PC-3 (cell line): ENCODE data around the gene TTLL4. TPM values are rescaled to one million over a fixed set of nuclear protein-coding genes. Genes with fewer than 3 reads are reported as not detected.

Source experiments
- ATAC-seq: fragments of 200-7000 bp; cut with Tn5 transposase; 2 replicates; pipeline ENCODE4 v1.9.1; 2020; ENCODE audit warnings: mild to moderate bottlenecking, moderate library complexity
- BruUV-seq: library from RNA; stranded (reverse); fragments of 400-500 nt; replicated peaks from 2 replicates; lab custom pipeline; 2021; lab: Mats Ljungman, UMichigan
- CTCF ChIA-PET: fragments of 300-600 bp; sonication (Branson Sonifier 250); formaldehyde crosslinking; loops from one replicate; lab custom pipeline; 2022; ENCODE audit warnings: antibody characterized with exemption; lab: Charles Lee
- POLR2A ChIA-PET: fragments of 300-600 bp; sonication (Branson Sonifier 250); formaldehyde crosslinking; loops from one replicate; lab custom pipeline; 2022; ENCODE audit warnings: antibody characterized with exemption; ENCODE audit not compliant: unreplicated experiment; lab: Charles Lee
- DNase-seq: peaks from one replicate; pipeline ENCODE4 v3.0.0-alpha.2; 2015
- H2AFZ ChIP-seq: fragments of 300-600 bp; sonication (generic); 2 replicates; pipeline ENCODE4 v1.6.0; 2016; ENCODE audit warnings: antibody characterized with exemption, low read length
- H3F3A ChIP-seq: fragments of 300-600 bp; sonication (generic); one replicate; pipeline ENCODE4 v1.6.0; 2017; ENCODE audit warnings: antibody characterized with exemption, low read length, control low read depth, mild to moderate bottlenecking; ENCODE audit not compliant: unreplicated experiment
- H3K27ac ChIP-seq: fragments of 300-600 bp; sonication (generic); 2 replicates; pipeline ENCODE4 v1.5.1; 2016; ENCODE audit warnings: mild to moderate bottlenecking, low read length
- H3K27me3 ChIP-seq: fragments of 300-600 bp; sonication (generic); 2 replicates; pipeline ENCODE4 v1.6.1; 2016; ENCODE audit warnings: low read length, mixed read lengths
- H3K36me3 ChIP-seq: fragments of 300-600 bp; sonication (generic); 2 replicates; pipeline ENCODE4 v1.6.1; 2016; ENCODE audit warnings: low read depth, mixed run types, low read length, mixed read lengths
- H3K4me1 ChIP-seq: fragments of 300-600 bp; sonication (generic); 2 replicates; pipeline ENCODE4 v1.5.1; 2016; ENCODE audit warnings: low read length; ENCODE audit not compliant: insufficient read depth
- H3K4me2 ChIP-seq: fragments of 300-600 bp; sonication (generic); 2 replicates; pipeline ENCODE4 v1.6.0; 2016; ENCODE audit warnings: low read length
- H3K4me3 ChIP-seq: fragments of 300-600 bp; sonication (generic); 2 replicates; pipeline ENCODE4 v1.5.1; 2016; ENCODE audit warnings: mild to moderate bottlenecking, low read length, mixed read lengths
- H3K79me2 ChIP-seq: fragments of 300-600 bp; sonication (generic); 2 replicates; pipeline ENCODE4 v1.6.1; 2017; ENCODE audit warnings: low read length, mixed read lengths
- H3K9ac ChIP-seq: fragments of 300-600 bp; sonication (generic); 2 replicates; pipeline ENCODE4 v1.6.0; 2016; ENCODE audit warnings: mild to moderate bottlenecking, low read length
- H3K9me2 ChIP-seq: fragments of 300-600 bp; sonication (generic); replicated peaks from 2 replicates; pipeline ENCODE4 v1.6.1; 2016; ENCODE audit warnings: mixed run types, low read length, mixed read lengths
- H3K9me3 ChIP-seq: fragments of 300-600 bp; sonication (generic); 2 replicates; pipeline ENCODE4 v1.6.1; 2016; ENCODE audit warnings: low read length, mixed read lengths
- H4K20me1 ChIP-seq: fragments of 300-600 bp; sonication (generic); 2 replicates; pipeline ENCODE4 v1.6.1; 2016; ENCODE audit warnings: low read length, mixed read lengths
- EZH2 ChIP-seq: fragments of 300-600 bp; sonication (generic); IDR thresholded peaks from one replicate; pipeline ENCODE4 v1.6.1; 2017; ENCODE audit warnings: antibody characterized with exemption, mild to moderate bottlenecking, low read length; ENCODE audit not compliant: unreplicated experiment
- EZH2phosphoT487 ChIP-seq: fragments of 300-600 bp; sonication (generic); IDR thresholded peaks from 2 replicates; pipeline ENCODE4 v1.6.1; 2018; ENCODE audit warnings: mild to moderate bottlenecking, antibody characterized with exemption, low read length, borderline replicate concordance
- intact Hi-C: fragments of 100-400 bp; cut with micrococcal nuclease; formaldehyde crosslinking; loops from 2 replicates; pipeline ENCODE4 v1.9.0; 2023
- total RNA-seq: library from RNA; depleted of rRNA; stranded (reverse); fragments of >200 nt; gene quantifications from 2 replicates; pipeline ENCODE4 v1.2.3, GENCODE V29; 2014
- TF ChIP-seq, protein P1 (sequence below): fragments of 300-600 bp; sonication (generic); conservative IDR thresholded peaks from 2 replicates; pipeline ENCODE4 v1.5.1; 2017; ENCODE audit warnings: antibody characterized with exemption, low read depth, mild to moderate bottlenecking, low read length

Gene TTLL4
- total RNA-seq, 1 experiment from 2014 or later, result 21.0 TPM

DNA sequence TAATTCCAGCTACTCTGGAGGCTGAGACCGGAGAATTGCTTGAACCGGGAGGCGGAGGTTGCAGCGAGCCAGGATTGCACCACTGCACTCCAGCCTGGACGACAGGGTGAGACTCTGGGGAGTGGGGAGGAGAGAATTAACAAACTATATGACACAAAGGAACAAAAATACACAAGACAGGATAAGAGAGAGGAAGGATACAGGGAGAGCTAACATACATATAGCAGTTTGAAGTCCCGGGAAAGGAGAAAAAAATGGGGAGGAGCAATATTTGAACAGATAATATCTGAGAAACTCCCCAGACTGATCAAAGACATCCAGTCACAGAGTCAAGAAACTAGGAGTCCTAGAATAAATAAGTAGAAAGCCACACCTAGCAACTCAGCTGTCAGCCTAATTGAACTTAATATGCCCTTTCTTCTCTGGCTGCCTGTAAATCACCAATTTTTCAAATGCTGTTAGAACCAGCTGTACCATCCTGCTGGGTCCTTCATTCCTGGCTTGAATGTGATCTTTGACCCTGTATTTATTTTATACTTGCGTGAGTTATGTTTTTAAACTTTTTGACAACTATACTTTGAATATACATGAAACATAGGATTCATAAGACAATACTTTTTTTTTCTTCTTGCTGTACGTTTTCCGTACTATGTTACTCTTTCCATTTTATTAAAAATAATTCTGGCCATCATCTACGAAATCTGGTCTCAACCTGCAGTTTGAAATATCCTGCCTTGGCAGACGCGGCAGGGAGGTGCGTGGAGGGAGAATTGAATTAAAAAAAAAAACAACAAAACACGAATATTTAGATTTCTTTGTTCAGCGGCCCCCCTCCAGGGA, 70.4 kb downstream of the TTLL4 start:
- Histone ChIP-seq H3K9me3 (peaks cover 13% of the 10 kb centered on the region; the same call in 1 of the 2 replicates), H3K4me2 (peak overlapping the region; percentile 94), H3K9me2 (no peaks in the 10 kb centered on the region), H3K4me1 (peaks cover 10% of the 10 kb centered on the region), H3K9ac (peak overlapping the region; percentile 71), H4K20me1 (no peaks in the 10 kb centered on the region), H3K79me2 (no peaks in the 10 kb centered on the region), H2AFZ (peak overlapping the region; percentile 98), H3F3A (no peaks in the 10 kb centered on the region), H3K27ac (no peak overlapping the region), H3K36me3 (peaks cover 17% of the 10 kb centered on the region; the same call in 1 of the 2 replicates), H3K27me3 (no peaks in the 10 kb centered on the region), H3K4me3 (peak overlapping the region; percentile 79)
- no TSS peak for BruUV-seq
- ATAC-seq (peak; percentile 31), DNase-seq (peak; percentile 35)
- POLR2A ChIA-PET, result no interaction called here
- no peak for TF ChIP-seq EZH2
- TF ChIP-seq, protein P1, sequence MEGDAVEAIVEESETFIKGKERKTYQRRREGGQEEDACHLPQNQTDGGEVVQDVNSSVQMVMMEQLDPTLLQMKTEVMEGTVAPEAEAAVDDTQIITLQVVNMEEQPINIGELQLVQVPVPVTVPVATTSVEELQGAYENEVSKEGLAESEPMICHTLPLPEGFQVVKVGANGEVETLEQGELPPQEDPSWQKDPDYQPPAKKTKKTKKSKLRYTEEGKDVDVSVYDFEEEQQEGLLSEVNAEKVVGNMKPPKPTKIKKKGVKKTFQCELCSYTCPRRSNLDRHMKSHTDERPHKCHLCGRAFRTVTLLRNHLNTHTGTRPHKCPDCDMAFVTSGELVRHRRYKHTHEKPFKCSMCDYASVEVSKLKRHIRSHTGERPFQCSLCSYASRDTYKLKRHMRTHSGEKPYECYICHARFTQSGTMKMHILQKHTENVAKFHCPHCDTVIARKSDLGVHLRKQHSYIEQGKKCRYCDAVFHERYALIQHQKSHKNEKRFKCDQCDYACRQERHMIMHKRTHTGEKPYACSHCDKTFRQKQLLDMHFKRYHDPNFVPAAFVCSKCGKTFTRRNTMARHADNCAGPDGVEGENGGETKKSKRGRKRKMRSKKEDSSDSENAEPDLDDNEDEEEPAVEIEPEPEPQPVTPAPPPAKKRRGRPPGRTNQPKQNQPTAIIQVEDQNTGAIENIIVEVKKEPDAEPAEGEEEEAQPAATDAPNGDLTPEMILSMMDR, result no peak
- TF ChIP-seq EZH2phosphoT487, result no peak
- intact Hi-C loops, result loop anchor here (5.0 to 10.0 kb wide), 2 partner anchors 64 to 69 kb away; partner anchors contain the start of gene TTLL4
- CTCF ChIA-PET, result interaction anchor here (1.5 kb wide), 1 partner anchor 67 kb away, joined by 8 read pairs; no protein-coding TSS in a partner anchor

- H2AFZ ChIP-seq, result peak within 1 kb of the TSS; percentile 98
These were observed 71.3 kb downstream of the TTLL4 start, which contains the start of gene CYP27A1 for GRCh38 chr2:218781691-218782527. TSS of gene CYP27A1 (plus strand) at chr2:218782147. CDS start at chr2:218782183, 36 bp downstream.

More at GRCh38 chr2:218781691-218782527, 71.3 kb downstream of the TTLL4 start, which contains the start of gene CYP27A1:
- H3K4me1 ChIP-seq, result peaks cover 10% of the 10 kb centered on the region
- peak within 1 kb of the TSS; percentile 94 for H3K4me2 ChIP-seq
- TSS peak; percentile 54 for BruUV-seq
- TF ChIP-seq, protein P1, result no peak
- TF ChIP-seq EZH2, result no peak
- TF ChIP-seq EZH2phosphoT487, result no peak
- peaks cover 10% of the 10 kb centered on the region; the same call in 1 of the 2 replicates for H3K36me3 ChIP-seq
- no peaks in the 10 kb centered on the region for H3K27me3 ChIP-seq
- ChIA-PET POLR2A (no interaction called here), CTCF (interaction anchor here (1.5 kb wide), 1 partner anchor 66 kb away, joined by 8 read pairs; no protein-coding TSS in a partner anchor)
- intact Hi-C loops, result loop anchor here (5.0 to 10.0 kb wide), 2 partner anchors 63 to 70 kb away; partner anchors contain the start of gene TTLL4
- H3F3A ChIP-seq, result no peaks in the 10 kb centered on the region
- ATAC-seq (peak; percentile 81), DNase-seq (peak; percentile 23)
- H4K20me1 ChIP-seq, result no peaks in the 10 kb centered on the region
- H3K9me2 ChIP-seq, result no peaks in the 10 kb centered on the region
- H3K27ac ChIP-seq, result no peak within 1 kb of the TSS
- H3K4me3 ChIP-seq, result peak within 1 kb of the TSS; percentile 79
- H3K9me3 ChIP-seq, result 0 out of 2 replicates have a peak, but pooled peaks cover 6% of the 10 kb centered on the region
- H3K79me2 ChIP-seq, result no peaks in the 10 kb centered on the region
- H3K9ac ChIP-seq, result peak within 1 kb of the TSS; percentile 71
